Measurements from ENCODE around the gene GCM1.

Gene GCM1

DNA sequence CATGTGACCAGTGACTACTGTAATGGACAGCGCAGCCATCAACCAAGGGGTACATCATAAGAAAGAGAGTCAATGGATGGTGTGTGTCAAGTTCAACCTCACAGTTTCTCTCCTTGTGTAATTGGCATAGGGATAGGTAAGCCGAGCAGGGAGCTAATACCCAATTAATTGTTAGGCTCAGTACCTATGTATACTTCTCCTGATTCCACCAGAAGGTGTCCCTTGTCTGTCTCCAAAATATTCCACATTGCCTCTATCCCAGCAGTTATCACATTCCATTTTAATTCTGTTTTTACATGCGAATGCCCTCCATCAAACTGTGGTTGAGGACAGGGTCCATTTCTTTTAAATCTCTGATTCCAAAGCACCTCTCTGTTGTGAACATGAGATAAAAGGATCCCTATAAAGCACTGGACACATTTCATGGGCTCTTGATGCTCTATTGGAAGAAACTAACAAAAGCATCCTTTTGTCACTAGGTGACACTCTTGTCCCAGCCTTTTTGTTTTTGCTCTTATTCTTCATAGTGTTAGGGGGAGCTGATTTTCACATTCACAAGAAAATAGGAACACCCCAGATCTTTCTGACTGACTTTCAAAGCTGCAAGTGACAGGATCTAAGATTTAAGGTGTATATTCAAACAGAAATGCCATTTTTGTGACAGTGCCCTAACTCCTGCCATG is 44.5 kb downstream of the GCM1 start:
- DNase-seq = no peak

DNA sequence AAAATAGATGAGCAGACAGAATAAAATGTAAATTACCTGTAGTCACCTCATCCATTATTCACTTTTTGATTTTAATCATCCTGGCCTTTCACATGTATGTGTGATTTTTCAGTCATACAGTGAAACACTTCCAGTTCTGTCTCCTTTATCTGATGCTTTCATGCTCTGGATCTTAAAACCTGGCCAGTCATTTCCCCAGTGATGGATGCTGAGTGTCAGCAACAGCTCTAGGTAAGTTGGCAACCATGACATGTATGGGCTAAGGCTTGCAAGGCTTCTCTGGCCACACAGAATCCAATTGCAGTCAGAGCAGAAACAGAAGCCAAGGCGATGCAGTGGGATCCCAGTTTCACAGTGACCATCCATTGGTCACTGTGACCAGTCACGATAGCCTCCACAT is 47.6 kb downstream of the GCM1 start:
- DNase-seq = no peak

DNA sequence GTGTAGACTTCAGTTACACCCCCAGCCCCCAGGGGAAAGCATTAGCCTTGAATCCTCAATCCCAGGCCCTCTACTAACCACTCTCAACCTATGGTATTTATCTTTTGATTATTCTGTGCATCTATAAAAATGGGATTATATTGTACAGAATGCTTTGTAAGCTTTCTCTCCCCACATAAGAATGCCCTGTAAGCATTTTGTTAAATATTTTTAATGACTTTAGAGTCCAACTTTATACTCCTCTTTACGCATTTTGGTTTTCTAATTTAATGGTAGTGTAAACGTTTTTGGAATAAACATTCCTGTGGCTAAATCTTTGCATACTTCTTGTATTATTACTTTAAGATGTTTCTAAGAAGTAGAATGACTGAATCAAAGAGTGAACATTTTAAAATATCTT is 48.1 kb downstream of the GCM1 start:
- no peak for DNase-seq

DNA sequence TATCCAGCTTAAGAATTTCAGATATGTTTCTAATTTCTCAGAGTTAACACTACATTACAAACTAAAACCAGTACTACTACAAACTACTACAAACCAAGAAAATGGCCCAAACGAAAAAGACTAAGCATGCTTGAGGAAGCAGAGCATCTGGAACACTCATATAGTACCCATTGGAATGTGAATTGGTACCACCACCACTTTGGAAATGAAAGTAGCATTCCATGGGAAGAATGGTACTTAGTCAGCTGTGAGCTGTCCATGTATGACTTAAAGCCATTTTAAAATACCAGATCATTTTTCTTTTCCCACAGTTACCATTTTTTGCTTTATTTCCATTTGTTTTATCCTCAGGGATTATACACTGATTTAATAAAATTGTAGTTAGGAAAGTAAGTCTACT is 52.9 kb downstream of the GCM1 start:
- no peak for DNase-seq

DNA sequence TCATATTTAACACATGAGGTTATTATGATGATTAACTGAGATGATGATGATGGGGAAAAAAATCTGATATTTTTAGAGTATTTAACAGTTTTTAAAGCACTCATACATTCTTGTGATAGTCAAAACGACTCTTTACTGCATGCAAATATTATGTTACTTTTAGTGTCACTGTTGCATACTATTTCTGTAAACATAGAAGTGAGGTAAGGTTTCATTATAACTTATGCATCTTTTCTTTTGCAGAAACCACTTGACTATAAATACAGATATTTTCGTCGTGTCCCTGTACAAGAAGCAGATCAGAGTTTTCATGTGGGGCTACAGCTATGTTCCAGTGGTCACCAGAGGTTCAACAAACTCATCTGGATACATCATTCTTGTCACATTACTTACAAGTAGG is 53.4 kb downstream of the GCM1 start:
- no peak for DNase-seq

DNA sequence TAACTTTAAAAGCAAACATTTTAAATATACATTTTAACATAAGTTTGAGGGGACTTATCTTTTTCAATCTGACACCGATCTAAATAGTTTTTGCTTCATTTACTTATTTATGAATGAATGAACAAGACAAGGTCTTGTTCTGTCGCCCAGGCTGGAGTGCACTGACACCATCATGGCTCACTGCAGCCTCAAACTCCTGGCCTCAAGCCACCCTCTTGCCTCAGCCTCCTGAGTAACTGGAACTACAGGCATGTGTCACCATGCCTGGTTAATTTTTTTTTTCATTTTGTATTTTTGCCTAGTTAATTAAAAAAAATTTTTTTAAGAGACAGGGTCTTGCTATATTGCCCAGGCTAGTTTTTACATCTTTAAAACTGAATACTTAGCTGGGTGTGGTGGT is 58.1 kb downstream of the GCM1 start:
- no peak for DNase-seq

DNA sequence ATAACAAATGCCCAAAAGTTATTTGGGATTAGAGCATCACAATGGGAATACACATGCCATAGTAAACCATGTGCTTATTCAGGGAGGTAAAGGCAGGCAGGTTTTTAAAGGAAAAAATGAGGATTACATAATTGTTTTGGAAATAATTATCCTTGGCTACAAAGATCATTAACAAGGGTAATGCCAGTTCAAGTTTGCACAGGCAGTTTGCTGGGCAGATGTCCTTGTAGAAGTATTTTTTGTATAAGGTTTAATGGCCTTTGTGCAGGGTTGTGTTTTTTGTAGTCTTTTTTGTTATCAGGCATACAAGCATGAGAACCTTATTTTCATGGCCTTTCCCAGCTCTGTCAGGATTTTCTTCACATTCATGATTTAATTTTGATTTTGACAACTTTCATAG is 58.7 kb downstream of the GCM1 start:
- DNase-seq = no peak

DNA sequence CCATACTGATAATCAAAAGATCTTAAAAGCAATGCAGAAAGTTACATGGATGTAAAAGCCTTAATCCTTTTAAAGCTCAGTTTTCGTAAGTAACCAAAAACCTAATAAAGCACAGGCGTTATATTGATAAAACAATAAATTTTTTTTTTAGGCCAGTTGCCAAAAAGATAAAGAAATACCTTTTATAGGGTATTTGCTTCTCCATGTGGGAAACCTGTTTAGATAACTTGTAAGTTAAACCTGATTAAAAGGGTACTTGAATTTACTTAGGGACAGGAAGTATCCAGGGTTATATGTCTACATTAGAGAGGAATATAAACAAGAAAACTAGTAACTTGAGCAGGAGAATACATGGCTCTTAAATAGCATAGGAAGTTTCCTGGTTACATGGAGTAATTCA is 62.3 kb downstream of the GCM1 start:
- no peak for DNase-seq

DNA sequence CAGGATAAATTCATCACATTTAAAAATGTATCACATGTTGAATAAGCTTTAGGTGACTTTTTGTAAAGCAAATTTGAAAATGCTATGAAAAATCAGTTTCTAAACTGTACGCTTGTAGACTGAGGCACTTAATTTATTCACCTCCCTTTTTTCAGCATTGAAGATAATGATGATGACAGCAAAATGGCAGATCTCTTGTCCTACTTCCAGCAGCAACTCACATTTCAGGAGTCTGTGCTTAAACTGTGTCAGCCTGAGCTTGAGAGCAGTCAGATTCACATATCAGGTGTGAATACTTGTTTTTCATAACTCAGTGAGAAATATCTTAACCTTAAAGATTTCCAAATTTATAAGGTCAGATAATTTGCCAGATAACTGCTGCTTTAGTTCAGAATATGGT is 67.8 kb downstream of the GCM1 start:
- DNase-seq = no peak

Data from activated CD4-positive, alpha-beta T cell treated with anti-CD3 and anti-CD28 coated beads, Interleukin-2, amount 50 U/mL, for 48 hours (primary cell).